B cell (primary cell): ENCODE measurements around the gene EXOC6B. TPM values are rescaled to one million over a fixed set of nuclear protein-coding genes. Genes with fewer than 3 reads are reported as not detected.

Source experiments
- ATAC-seq: fragments of 200-7000 bp; cut with Tn5 transposase; one replicate; pipeline ENCODE4 v1.10.0; 2021; ENCODE audit warnings: low read depth, mild to moderate bottlenecking, moderate number of reproducible peaks, moderate library complexity
- CTCF ChIA-PET: fragments of 350-600 bp; sonication (Branson Sonifier 250); formaldehyde crosslinking; loops from one replicate; lab custom pipeline; 2021; ENCODE audit warnings: antibody characterized with exemption, inconsistent platforms; lab: Charles Lee
- POLR2A ChIA-PET: fragments of 350-600 bp; sonication (Branson Sonifier 250); formaldehyde crosslinking; loops from one replicate; lab custom pipeline; 2021; ENCODE audit warnings: antibody characterized with exemption; lab: Charles Lee
- DNase-seq: peaks from one replicate; pipeline ENCODE4 v3.0.0; 2013
- H2AFZ ChIP-seq: 2 replicates; pipeline ENCODE4 v1.6.1; 2012; ENCODE audit warnings: mild to moderate bottlenecking, low read depth, low read length; ENCODE audit not compliant: insufficient read depth, poor library complexity, severe bottlenecking
- H3K27ac ChIP-seq, 2 donors: 1 replicate in 1 of 2; 2 replicates in 1 of 2; pipeline ENCODE4 v1.5.1; 2012 to 2013; ENCODE audit warnings: low read length in 2 of 2, mild to moderate bottlenecking in 2 of 2, moderate library complexity in 1 of 2
- H3K27me3 ChIP-seq, 4 experiments: fragments of 200-600 bp in 1 of 4; sonication (generic) in 1 of 4; replicated peaks in 1 of 4; 1 replicate in 2 of 4; 2 replicates in 2 of 4; pipeline versions ENCODE4 v1.6.1 to v1.7.0; 2013 to 2016; ENCODE audit warnings: low read length in 3 of 4, mild to moderate bottlenecking in 2 of 4, mixed read lengths in 1 of 4, moderate library complexity in 1 of 4; ENCODE audit not compliant: insufficient read depth in 4 of 4, control insufficient read depth in 3 of 4; ENCODE audit errors: control extremely low read depth in 1 of 4
- H3K36me3 ChIP-seq, 2 experiments: replicated peaks in 1 of 2; 1 replicate in 1 of 2; 2 replicates in 1 of 2; pipeline versions ENCODE4 v1.6.1 to v1.7.1; 2013; ENCODE audit warnings: low read length in 1 of 2; ENCODE audit not compliant: insufficient read depth in 2 of 2, control insufficient read depth in 1 of 2; ENCODE audit errors: control extremely low read depth in 1 of 2, extremely low read depth in 1 of 2
- H3K4me1 ChIP-seq, 2 donors: fragments of 200-600 bp in 1 of 2; sonication (generic) in 1 of 2; 1 replicate in 1 of 2; 2 replicates in 1 of 2; pipeline versions ENCODE4 v1.5.1 to v1.6.1; 2013 to 2017; ENCODE audit warnings: low read length in 2 of 2; ENCODE audit not compliant: control insufficient read depth in 2 of 2, insufficient read depth in 2 of 2
- H3K4me2 ChIP-seq: replicated peaks from 2 replicates; pipeline ENCODE3; 2012; ENCODE audit warnings: mild to moderate bottlenecking, low read depth, low read length; ENCODE audit not compliant: poor library complexity, severe bottlenecking
- H3K4me3 ChIP-seq, 5 experiments: fragments of 200-600 bp in 1 of 5; sonication (generic) in 1 of 5; 1 replicate in 3 of 5; 2 replicates in 2 of 5; pipeline versions ENCODE4 v1.5.1 to v1.7.0; 2011 to 2016; ENCODE audit warnings: low read length in 4 of 5, mild to moderate bottlenecking in 4 of 5, low read depth in 2 of 5, control low read depth in 1 of 5, moderate library complexity in 1 of 5; ENCODE audit not compliant: insufficient read depth in 1 of 5; ENCODE audit errors: control extremely low read depth in 1 of 5, extremely low read depth in 1 of 5
- H3K79me2 ChIP-seq: fragments of 200-600 bp; sonication (generic); one replicate; pipeline ENCODE4 v1.6.0; 2016; ENCODE audit warnings: low read length; ENCODE audit not compliant: control insufficient read depth, insufficient read depth
- H3K9ac ChIP-seq: fragments of 200-600 bp; sonication (generic); 2 replicates; pipeline ENCODE4 v1.6.1; 2017; ENCODE audit warnings: mild to moderate bottlenecking, low read length, moderate library complexity
- H3K9me3 ChIP-seq, 3 donors: one replicate each; pipeline versions ENCODE4 v1.6.1 to v1.7.1; 2013; ENCODE audit warnings: low read length in 2 of 3; ENCODE audit not compliant: control insufficient read depth in 2 of 3, insufficient read depth in 1 of 3; ENCODE audit errors: control extremely low read depth in 1 of 3
- H4K20me1 ChIP-seq: 2 replicates; pipeline ENCODE4 v1.6.0; 2012; ENCODE audit warnings: mild to moderate bottlenecking, low read length; ENCODE audit not compliant: insufficient read depth, control insufficient read depth, poor library complexity, severe bottlenecking
- H3K27ac Mint-ChIP-seq: one replicate; pipeline ENCODE4 v1.8.0; 2021; ENCODE audit warnings: mixed read lengths
- H3K27me3 Mint-ChIP-seq: one replicate; pipeline ENCODE4 v1.8.0; 2021; ENCODE audit warnings: mixed read lengths
- H3K4me1 Mint-ChIP-seq: one replicate; pipeline ENCODE4 v1.8.0; 2021; ENCODE audit warnings: mixed read lengths
- H3K4me3 Mint-ChIP-seq: one replicate; pipeline ENCODE4 v1.8.0; 2021; ENCODE audit warnings: mixed read lengths
- H3K9me3 Mint-ChIP-seq: one replicate; pipeline ENCODE4 v1.8.0; 2022; ENCODE audit warnings: mixed read lengths; ENCODE audit not compliant: insufficient read depth
- CTCF ChIP-seq: fragments of 200-600 bp; IDR thresholded peaks from one replicate; pipeline ENCODE4 v1.8.0; 2022; ENCODE audit warnings: antibody characterized with exemption, mild to moderate bottlenecking
- EZH2 ChIP-seq: IDR thresholded peaks from 2 replicates; pipeline ENCODE4 v1.6.1; 2012; ENCODE audit warnings: borderline replicate concordance, low read depth, mild to moderate bottlenecking, moderate library complexity, low read length; ENCODE audit not compliant: insufficient read depth, poor library complexity, severe bottlenecking
- WGBS: methylation state at CpG from one replicate; pipeline ENCODE4 v1.1.5; 2013; ENCODE audit warnings: missing lambda C conversion rate; ENCODE audit not compliant: insufficient coverage; 5-methylcytosine and 5-hydroxymethylcytosine counted together
- intact Hi-C: fragments of 100-400 bp; cut with micrococcal nuclease; formaldehyde crosslinking; loops from one replicate; pipeline ENCODE4 v1.10.0; 2022
- polyA plus RNA-seq: library from polyadenylated mRNA; depleted of rRNA; stranded (reverse); fragments of >200 nt; gene quantifications from 2 replicates; pipeline ENCODE4 v1.2.3, GENCODE V29; 2012
- total RNA-seq, 2 donors: library from RNA; stranded (reverse); fragments of 120-200 nt in 1 of 2; gene quantifications; 1 replicate in 1 of 2; 2 replicates in 1 of 2; pipeline versions ENCODE4 v1.2.3 to v1.2.4, GENCODE V29; 2013 to 2022

The EXOC6B gene
- total and polyA plus RNA-seq, 2 donors (not counting 1 experiment from before 2014, with no cell fraction given): 4.8 to 22.6 TPM

GRCh38 chr2:72696559-72696958, 129.3 kb downstream of the EXOC6B start:
- ChIA-PET POLR2A (no interaction called here), CTCF (no interaction called here)
- H3K4me3 ChIP-seq: no peak overlapping the region

GRCh38 chr2:72695676-72696075, 130.2 kb downstream of the EXOC6B start:
- ChIA-PET CTCF (no interaction called here), POLR2A (no interaction called here)
- H3K9me3 Mint-ChIP-seq: no peaks in the 10 kb centered on the region
- TF ChIP-seq CTCF: no peak
- TF ChIP-seq EZH2: no peak
- Histone ChIP-seq H3K36me3 (no peaks in the 10 kb centered on the region), H3K4me1 (no peaks in the 10 kb centered on the region), H3K9ac (no peak overlapping the region), H3K9me3 (no peaks in the 10 kb centered on the region), H3K79me2 (no peaks in the 10 kb centered on the region), H4K20me1 (no peaks in the 10 kb centered on the region), H3K27ac (no peak overlapping the region), H3K4me2 (no peak overlapping the region), H2AFZ (no peak overlapping the region), H3K4me3 (no peak overlapping the region), H3K27me3 (no peaks in the 10 kb centered on the region)
- ATAC-seq (no peak), DNase-seq (no peak)
- H3K27me3 Mint-ChIP-seq: no peaks in the 10 kb centered on the region
- H3K27ac Mint-ChIP-seq: no peak overlapping the region
- H3K4me3 Mint-ChIP-seq: no peak overlapping the region
- H3K4me1 Mint-ChIP-seq: no peaks in the 10 kb centered on the region
- WGBS: no CpG with 5 or more reads among the region's 1 CpG
- intact Hi-C loops: no loop called here

More at GRCh38 chr2:72696559-72696958, 129.3 kb downstream of the EXOC6B start:
- Histone ChIP-seq H3K27me3 (no peaks in the 10 kb centered on the region), H3K4me1 (no peaks in the 10 kb centered on the region), H2AFZ (no peak overlapping the region), H3K27ac (no peak overlapping the region), H3K9ac (no peak overlapping the region), H4K20me1 (no peaks in the 10 kb centered on the region), H3K79me2 (no peaks in the 10 kb centered on the region), H3K36me3 (no peaks in the 10 kb centered on the region), H3K4me2 (no peak overlapping the region), H3K9me3 (no peaks in the 10 kb centered on the region)
- Mint-ChIP-seq H3K27ac (no peak overlapping the region), H3K27me3 (no peaks in the 10 kb centered on the region), H3K9me3 (no peaks in the 10 kb centered on the region), H3K4me3 (no peak overlapping the region), H3K4me1 (no peaks in the 10 kb centered on the region)
- DNase-seq: no peak
- intact Hi-C loops: no loop called here
- TF ChIP-seq CTCF (no peak), EZH2 (no peak)
- no peak for ATAC-seq
- WGBS: no CpG with 5 or more reads among the region's 2 CpGs
